Colon (tissue), 2 donors: ENCODE results near the gene LEPR.

Experiments used
- FAIRE-seq: peaks from 2 replicates; lab custom pipeline; 2012; peaks lifted over from hg19 to GRCh38; lab: Jason Lieb, UNC
- donor health status: control.
- donor health status: control.

Gene LEPR

GRCh38 chr1:65412256-65412983, 8.0 kb upstream of the LEPR start:
- no peak for FAIRE-seq

- FAIRE-seq = no peak
Measured at GRCh38 chr1:65412984-65413375, 7.5 kb upstream of the LEPR start.

GRCh38 chr1:65414538-65414937, 5.9 kb upstream of the LEPR start:
- FAIRE-seq = no peak

- no peak for FAIRE-seq
Measured at GRCh38 chr1:65416767-65417166, 3.7 kb upstream of the LEPR start.

GRCh38 chr1:65417729-65418128, 2.7 kb upstream of the LEPR start:
- FAIRE-seq = no peak

GRCh38 chr1:65418522-65419185, 1.8 kb upstream of the LEPR start:
- no peak for FAIRE-seq

GRCh38 chr1:65419681-65420589, 533 bp upstream of the LEPR start:
- FAIRE-seq = no peak

GRCh38 chr1:65421351-65422025, 1.0 kb downstream of the LEPR start:
- FAIRE-seq = no peak

- FAIRE-seq = no peak
Measured at GRCh38 chr1:65422241-65423203, 2.1 kb downstream of the LEPR start.

- FAIRE-seq = no peak
Measured at GRCh38 chr1:65423884-65424572, 3.6 kb downstream of the LEPR start.

GRCh38 chr1:65424573-65424889, 4.1 kb downstream of the LEPR start:
- FAIRE-seq = no peak

- no peak for FAIRE-seq
Measured at GRCh38 chr1:65425006-65425405, 4.5 kb downstream of the LEPR start.

- FAIRE-seq = no peak
Measured at GRCh38 chr1:65425697-65426096, 5.2 kb downstream of the LEPR start.

GRCh38 chr1:65429078-65429477, 8.6 kb downstream of the LEPR start:
- no peak for FAIRE-seq

- FAIRE-seq = no peak
Measured at GRCh38 chr1:65429806-65430205, 9.3 kb downstream of the LEPR start.

GRCh38 chr1:65431111-65431705, 10.7 kb downstream of the LEPR start:
- no peak for FAIRE-seq

GRCh38 chr1:65432918-65433317, 12.4 kb downstream of the LEPR start:
- no peak for FAIRE-seq

GRCh38 chr1:65434255-65434654, 13.8 kb downstream of the LEPR start:
- FAIRE-seq = no peak

GRCh38 chr1:65434760-65435159, 14.3 kb downstream of the LEPR start:
- no peak for FAIRE-seq

GRCh38 chr1:65435987-65436386, 15.5 kb downstream of the LEPR start:
- FAIRE-seq = no peak
